SK-N-SH (cell line): ENCODE data around the gene RAET1L. TPM values are rescaled to one million over a fixed set of nuclear protein-coding genes. Genes with fewer than 3 reads are reported as not detected.
"Not testable (repeated sequence)": the region's sequence is repeated elsewhere in the genome, so short reads cannot be mapped to it uniquely, and the experiment has no call there.

Source experiments
- CTCF ChIA-PET: fragments of 300-600, 350-600 bp; formaldehyde crosslinking; extraction: SDS; loops from one replicate; lab custom pipeline; 2021; lab: Yijun Ruan, JAX
- POLR2A ChIA-PET: fragments of 350-600 bp; sonication (Branson Sonifier 250); formaldehyde crosslinking; extraction: SDS; loops from one replicate; lab custom pipeline; 2020; ENCODE audit warnings: antibody characterized with exemption, inconsistent platforms; lab: Yijun Ruan, JAX
- DNase-seq: peaks from one replicate; pipeline ENCODE4 v3.0.0; 2012
- H2AFZ ChIP-seq: fragments of 200-600 bp; sonication (generic); 2 replicates; pipeline ENCODE4 v1.8.1; 2016; ENCODE audit warnings: antibody characterized with exemption, mild to moderate bottlenecking, low read depth
- H3F3A ChIP-seq: fragments of 200-600 bp; sonication (generic); replicated peaks from 2 replicates; pipeline ENCODE3; 2016; ENCODE audit warnings: antibody characterized with exemption, mild to moderate bottlenecking; ENCODE audit not compliant: insufficient read depth
- H3K27ac ChIP-seq, 2 experiments: fragments of 200-500 bp in 1 of 2; fragments of 200-600 bp in 1 of 2; sonication (Bioruptor generic) in 1 of 2; sonication (generic), shearing (Covaris generic) in 1 of 2; 2 replicates each; pipeline versions ENCODE4 v1.5.1 to v1.6.1; 2014 to 2016; ENCODE audit warnings: low read depth in 2 of 2, inconsistent platforms in 1 of 2, low read length in 1 of 2, mild to moderate bottlenecking in 1 of 2, mixed read lengths in 1 of 2
- H3K27me3 ChIP-seq: fragments of 200-600 bp; sonication (generic), shearing (Covaris generic); 2 replicates; pipeline ENCODE4 v1.6.1; 2016; ENCODE audit warnings: mixed run types; ENCODE audit not compliant: insufficient read depth
- H3K36me3 ChIP-seq, 2 experiments: fragments of 200-500 bp in 1 of 2; fragments of 200-600 bp in 1 of 2; sonication (Bioruptor generic) in 1 of 2; sonication (generic) in 1 of 2; replicated peaks in 1 of 2; 2 replicates each; pipeline versions ENCODE3 to v1.5.1; 2014 to 2016; ENCODE audit warnings: low read length in 1 of 2, mild to moderate bottlenecking in 1 of 2; ENCODE audit not compliant: insufficient read depth in 2 of 2, control insufficient read depth in 1 of 2
- H3K4me1 ChIP-seq, 2 experiments: fragments of 200-500 bp in 1 of 2; fragments of 200-600 bp in 1 of 2; sonication (Bioruptor generic) in 1 of 2; sonication (generic), shearing (Covaris generic) in 1 of 2; 2 replicates each; pipeline versions ENCODE4 v1.5.1 to v1.6.1; 2014 to 2016; ENCODE audit warnings: low read depth in 1 of 2, low read length in 1 of 2, mixed run types in 1 of 2; ENCODE audit not compliant: insufficient read depth in 2 of 2, control insufficient read depth in 1 of 2
- H3K4me2 ChIP-seq: fragments of 200-600 bp; sonication (generic), shearing (Covaris generic); 2 replicates; pipeline ENCODE4 v1.6.1; 2017; ENCODE audit warnings: mixed run types
- H3K4me3 ChIP-seq, 2 experiments: fragments of 200-500 bp in 1 of 2; fragments of 200-600 bp in 1 of 2; sonication (Bioruptor generic) in 1 of 2; sonication (generic), shearing (Covaris generic) in 1 of 2; 2 replicates each; pipeline versions ENCODE4 v1.5.1 to v1.8.1; 2014 to 2016; ENCODE audit warnings: low read depth in 2 of 2, inconsistent platforms in 1 of 2, low read length in 1 of 2, mild to moderate bottlenecking in 1 of 2, mixed read lengths in 1 of 2, moderate library complexity in 1 of 2
- H3K79me2 ChIP-seq: fragments of 200-600 bp; sonication (generic); 2 replicates; pipeline ENCODE4 v1.8.1; 2017; ENCODE audit warnings: mild to moderate bottlenecking; ENCODE audit not compliant: insufficient read depth
- H3K9ac ChIP-seq: fragments of 200-600 bp; sonication (generic); 2 replicates; pipeline ENCODE4 v1.6.1; 2017; ENCODE audit warnings: mixed run types
- H3K9me2 ChIP-seq: fragments of 200-600 bp; sonication (generic); 2 replicates; pipeline ENCODE4 v1.6.1; 2017; ENCODE audit warnings: mixed run types
- H3K9me3 ChIP-seq: fragments of 200-600 bp; sonication (generic); 2 replicates; pipeline ENCODE4 v1.6.1; 2017; ENCODE audit warnings: mixed run types, mild to moderate bottlenecking, moderate library complexity
- H4K20me1 ChIP-seq: fragments of 200-600 bp; sonication (generic); 2 replicates; pipeline ENCODE4 v1.6.1; 2017; ENCODE audit warnings: mild to moderate bottlenecking, mixed run types; ENCODE audit not compliant: insufficient read depth
- EP300 ChIP-seq, 2 experiments: IDR thresholded peaks; 2 replicates each; pipeline versions ENCODE4 v1.4.0 to v1.6.1; 2012; ENCODE audit warnings: borderline replicate concordance in 1 of 2, low read depth in 1 of 2, low read length in 1 of 2
- FOXJ3 ChIP-seq: sonication (generic); formaldehyde crosslinking; IDR thresholded peaks from 2 replicates; pipeline ENCODE4 v1.5.1; 2020; ENCODE audit warnings: mild to moderate bottlenecking, missing genetic modification reagents
- GABPA ChIP-seq: IDR thresholded peaks from 2 replicates; pipeline ENCODE4 v1.4.0; 2012; ENCODE audit warnings: low read depth, mild to moderate bottlenecking
- JUND ChIP-seq: IDR thresholded peaks from 2 replicates; pipeline ENCODE4 v1.4.0; 2012
- MEF2A ChIP-seq: IDR thresholded peaks from 2 replicates; pipeline ENCODE4 v1.4.0; 2012; ENCODE audit warnings: low read depth, borderline replicate concordance
- MXI1 ChIP-seq: IDR thresholded peaks from 2 replicates; pipeline ENCODE4 v1.6.1; 2012; ENCODE audit warnings: mild to moderate bottlenecking, low read depth, low read length, improper control_type of control experiment
- NFIC ChIP-seq: IDR thresholded peaks from 2 replicates; pipeline ENCODE4 v1.4.0; 2012; ENCODE audit warnings: borderline replicate concordance
- PBX3 ChIP-seq: IDR thresholded peaks from 2 replicates; pipeline ENCODE4; 2012
- RCOR1 ChIP-seq: fragments of 150-350 bp; IDR thresholded peaks from 2 replicates; pipeline ENCODE4 v1.6.1; 2017; ENCODE audit warnings: antibody characterized with exemption, low read length
- RXRA ChIP-seq: IDR thresholded peaks from 2 replicates; pipeline ENCODE4 v1.4.0; 2012; ENCODE audit warnings: low read depth, mild to moderate bottlenecking, borderline replicate concordance
- TAF1 ChIP-seq: IDR thresholded peaks from 2 replicates; pipeline ENCODE4 v1.6.1; 2012; ENCODE audit warnings: low read depth, mild to moderate bottlenecking, low read length, moderate library complexity, borderline replicate concordance
- TEAD4 ChIP-seq: IDR thresholded peaks from 2 replicates; pipeline ENCODE4 v1.4.0; 2012; ENCODE audit warnings: mild to moderate bottlenecking, borderline replicate concordance; ENCODE audit not compliant: insufficient read depth
- WGBS: methylation state at CpG from one replicate; pipeline ENCODE4 v1.1.6; 2017; ENCODE audit warnings: low lambda C conversion rate; 5-methylcytosine and 5-hydroxymethylcytosine counted together
- polyA plus RNA-seq, 3 experiments: library from polyadenylated mRNA; depleted of rRNA; stranded (reverse); fragments of >200 nt; gene quantifications; 2 replicates each; pipeline ENCODE4 v1.2.3, GENCODE V29; 2012
- TF ChIP-seq, protein P1 (sequence below): IDR thresholded peaks from 2 replicates; pipeline ENCODE4 v1.4.0; 2012; ENCODE audit warnings: low read depth

Gene RAET1L
- polyA plus RNA-seq, 1 of the 3 experiments (the other 2 are of a cell fraction): not detected

- no peaks in the 10 kb centered on the region for H4K20me1 ChIP-seq
- no peak for TF ChIP-seq RXRA
- no peak for TF ChIP-seq GABPA
- TF ChIP-seq, protein P1, sequence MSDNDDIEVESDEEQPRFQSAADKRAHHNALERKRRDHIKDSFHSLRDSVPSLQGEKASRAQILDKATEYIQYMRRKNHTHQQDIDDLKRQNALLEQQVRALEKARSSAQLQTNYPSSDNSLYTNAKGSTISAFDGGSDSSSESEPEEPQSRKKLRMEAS: no peak
- no peak for TF ChIP-seq EP300 (IDR thresholded peaks at IDR 0.05; ENCODE audit: borderline replicate concordance in 1 of 2, low read depth in 1 of 2, low read length in 1 of 2)
- no peak for TF ChIP-seq JUND
- TF ChIP-seq TAF1: no peak
- no peak for TF ChIP-seq RCOR1
- no peak for TF ChIP-seq MXI1
- TF ChIP-seq TEAD4: no peak
- TF ChIP-seq NFIC: no peak
- TF ChIP-seq PBX3: no peak
- TF ChIP-seq MEF2A: no peak
- TF ChIP-seq FOXJ3: no peak
- H3K27me3 ChIP-seq: peaks cover 38% of the 10 kb centered on the region
- CTCF ChIA-PET: no interaction called here
- H2AFZ ChIP-seq: no peak overlapping the region
- H3K36me3 ChIP-seq: no peaks in the 10 kb centered on the region
- H3K9ac ChIP-seq: no peak overlapping the region
- no peak overlapping the region for H3K4me3 ChIP-seq
- WGBS: 9% methylated on average over 9 of the region's 11 CpGs
- no peaks in the 10 kb centered on the region for H3K9me3 ChIP-seq
- H3F3A ChIP-seq: no peaks in the 10 kb centered on the region
- no peak overlapping the region for H3K4me2 ChIP-seq
- H3K9me2 ChIP-seq: no peaks in the 10 kb centered on the region
- H3K27ac ChIP-seq: no peak overlapping the region
- H3K4me1 ChIP-seq: no peaks in the 10 kb centered on the region; a peak in 1 of 4 replicates
- POLR2A ChIA-PET: no interaction called here
- H3K79me2 ChIP-seq: no peaks in the 10 kb centered on the region
- no peak for DNase-seq
Measured at GRCh38 chr6:150024646-150025155, 631 bp downstream of the RAET1L start.

GRCh38 chr6:150024021-150024420, 1.3 kb downstream of the RAET1L start:
- 8% methylated on average over 2 of the region's 2 CpGs for WGBS
- H2AFZ ChIP-seq, CTCF ChIA-PET, H3K9ac ChIP-seq, H3K79me2 ChIP-seq, H3K4me2 ChIP-seq, H3K4me1 ChIP-seq, H3K9me3 ChIP-seq, H3K4me3 ChIP-seq, DNase-seq, H4K20me1 ChIP-seq, H3F3A ChIP-seq, H3K36me3 ChIP-seq, H3K9me2 ChIP-seq, POLR2A ChIA-PET, H3K27ac ChIP-seq: not testable (repeated sequence)
- peaks cover 40% of the 10 kb centered on the region for H3K27me3 ChIP-seq

GRCh38 chr6:150021870-150022269, 3.5 kb downstream of the RAET1L start:
- H3F3A ChIP-seq, H2AFZ ChIP-seq, H3K27ac ChIP-seq, POLR2A ChIA-PET, H3K79me2 ChIP-seq, H3K9me2 ChIP-seq, H3K4me3 ChIP-seq, H3K36me3 ChIP-seq, H3K9ac ChIP-seq, H3K9me3 ChIP-seq, DNase-seq, CTCF ChIA-PET, H4K20me1 ChIP-seq, H3K4me1 ChIP-seq, H3K4me2 ChIP-seq: not testable (repeated sequence)
- WGBS: no CpG with 5 or more reads among the region's 6 CpGs
- peaks cover 28% of the 10 kb centered on the region for H3K27me3 ChIP-seq
